ENCODE data around the gene FLAD1. TPM values are rescaled to one million over a fixed set of nuclear protein-coding genes. Genes with fewer than 3 reads are reported as not detected.

FLAD1 gene
- total and polyA plus RNA-seq, 2 donors (not counting 1 experiment from before 2014, with no cell fraction given): 11.8 to 24.9 TPM

DNA sequence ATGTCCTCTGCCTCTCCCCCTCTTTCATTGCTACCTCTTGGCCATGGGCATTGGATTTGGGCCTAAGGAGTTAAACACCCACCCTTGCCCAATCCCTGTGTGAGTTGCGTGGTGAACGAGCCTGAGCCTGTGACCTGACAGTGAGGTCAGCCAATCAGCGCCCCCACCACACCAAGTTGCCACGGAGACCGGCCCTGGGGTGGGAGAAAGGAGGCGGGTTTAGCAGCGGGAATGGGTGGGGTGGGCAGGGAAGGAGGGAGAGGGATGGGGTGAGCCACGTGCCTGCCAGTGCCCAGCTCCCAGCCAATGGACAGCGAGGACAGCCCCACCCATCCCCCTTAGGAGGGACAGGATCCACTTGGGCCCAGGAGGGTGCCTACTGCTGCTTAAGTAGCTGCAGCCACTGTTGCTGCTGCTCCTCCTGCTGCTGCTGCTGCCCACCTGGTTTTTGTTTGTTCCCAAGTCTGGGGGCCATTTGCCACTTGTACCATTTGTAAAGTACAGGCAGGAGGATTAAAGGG is 28.9 kb downstream of the FLAD1 start:
- TF ChIP-seq, protein P1, sequence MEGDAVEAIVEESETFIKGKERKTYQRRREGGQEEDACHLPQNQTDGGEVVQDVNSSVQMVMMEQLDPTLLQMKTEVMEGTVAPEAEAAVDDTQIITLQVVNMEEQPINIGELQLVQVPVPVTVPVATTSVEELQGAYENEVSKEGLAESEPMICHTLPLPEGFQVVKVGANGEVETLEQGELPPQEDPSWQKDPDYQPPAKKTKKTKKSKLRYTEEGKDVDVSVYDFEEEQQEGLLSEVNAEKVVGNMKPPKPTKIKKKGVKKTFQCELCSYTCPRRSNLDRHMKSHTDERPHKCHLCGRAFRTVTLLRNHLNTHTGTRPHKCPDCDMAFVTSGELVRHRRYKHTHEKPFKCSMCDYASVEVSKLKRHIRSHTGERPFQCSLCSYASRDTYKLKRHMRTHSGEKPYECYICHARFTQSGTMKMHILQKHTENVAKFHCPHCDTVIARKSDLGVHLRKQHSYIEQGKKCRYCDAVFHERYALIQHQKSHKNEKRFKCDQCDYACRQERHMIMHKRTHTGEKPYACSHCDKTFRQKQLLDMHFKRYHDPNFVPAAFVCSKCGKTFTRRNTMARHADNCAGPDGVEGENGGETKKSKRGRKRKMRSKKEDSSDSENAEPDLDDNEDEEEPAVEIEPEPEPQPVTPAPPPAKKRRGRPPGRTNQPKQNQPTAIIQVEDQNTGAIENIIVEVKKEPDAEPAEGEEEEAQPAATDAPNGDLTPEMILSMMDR (conservative IDR thresholded peaks at IDR 0.05 in 1 of 2, IDR thresholded peaks at IDR 0.05 in 1 of 2; ENCODE audit: low read depth in 1 of 2, low read length in 2 of 2): no peak
- TF ChIP-seq EZH2 (IDR thresholded peaks at IDR 0.05; ENCODE audit: low read length, missing control alignments): no peak
- no peak overlapping the region for H3K9ac ChIP-seq (ENCODE audit: insufficient read depth, low read length)
- peaks cover 7% of the 10 kb centered on the region for H3K36me3 ChIP-seq (ENCODE audit: control insufficient read depth, insufficient read depth, low read length)
- H3K4me2 ChIP-seq (ENCODE audit: extremely low read depth, insufficient read depth, low read length): no peak overlapping the region
- DNase-seq (ENCODE audit: low read depth in 2 of 2): peak; percentile 28 to 88
- H4K20me1 ChIP-seq (ENCODE audit: control insufficient read depth, extremely low read depth, insufficient read depth, low read length): no peaks in the 10 kb centered on the region
- peaks cover under 1% of the 10 kb centered on the region for H3K79me2 ChIP-seq (ENCODE audit: control insufficient read depth, insufficient read depth, low read length)
- no peak overlapping the region for H3K4me3 ChIP-seq (replicated peaks in 1 of 4; ENCODE audit: control extremely low read depth in 1 of 4, insufficient read depth in 1 of 4, low read depth in 3 of 4, low read length in 4 of 4)
- H2AFZ ChIP-seq (ENCODE audit: low read length): no peak overlapping the region
- H3K9me3 ChIP-seq (ENCODE audit: control insufficient read depth, insufficient read depth, low read depth, low read length): no peaks in the 10 kb centered on the region
- H3K27ac ChIP-seq (ENCODE audit: insufficient read depth, low read length): no peak overlapping the region
- H3K27me3 ChIP-seq (ENCODE audit: control insufficient read depth, insufficient read depth, low read length): no peaks in the 10 kb centered on the region
- H3K4me1 ChIP-seq (ENCODE audit: control insufficient read depth, extremely low read depth, insufficient read depth, low read length): peaks cover 2% of the 10 kb centered on the region

DNA sequence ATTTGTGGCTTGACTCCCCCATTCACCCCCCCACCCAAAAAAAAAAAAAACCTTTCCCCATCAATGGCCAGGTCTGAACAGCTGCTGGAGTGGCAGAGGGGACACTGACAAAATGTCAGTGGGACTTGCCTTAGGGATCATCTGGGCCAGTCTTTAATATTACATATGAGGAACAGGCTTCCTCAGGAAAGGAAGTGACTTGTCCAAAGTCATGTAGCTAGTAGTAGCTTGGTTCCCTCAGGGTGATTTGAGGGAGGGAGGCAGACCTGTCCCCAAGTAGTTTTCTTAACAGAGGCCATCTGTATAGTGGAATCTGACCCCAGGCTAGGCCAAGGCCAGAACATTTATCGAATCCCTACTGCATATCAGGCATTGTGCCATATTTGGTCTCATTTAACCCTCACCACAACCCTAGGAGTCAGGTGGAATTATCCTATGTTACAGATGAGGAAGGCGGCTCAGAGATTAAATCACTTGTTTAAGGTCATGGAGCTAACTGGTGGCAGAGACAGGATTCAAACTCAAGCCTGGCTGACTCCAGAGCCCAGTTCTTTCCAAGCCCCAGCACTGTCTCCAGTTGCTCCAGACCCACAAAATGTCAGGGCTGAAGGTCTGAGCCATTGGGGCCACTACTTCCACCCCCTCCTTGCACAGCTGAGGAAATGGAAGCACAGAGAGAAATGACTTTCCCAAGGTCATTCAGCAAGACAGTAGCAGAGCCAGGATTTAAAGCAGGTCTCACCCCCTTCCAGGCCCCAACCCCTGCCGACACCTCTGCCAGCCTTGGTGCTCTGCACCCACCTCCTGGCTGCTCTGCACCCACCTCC is 29.8 kb downstream of the FLAD1 start:
- no peak for DNase-seq (ENCODE audit: low read depth in 2 of 2)
- TF ChIP-seq EZH2 (IDR thresholded peaks at IDR 0.05; ENCODE audit: low read length, missing control alignments): no peak
- TF ChIP-seq, protein P1 (conservative IDR thresholded peaks at IDR 0.05 in 1 of 2, IDR thresholded peaks at IDR 0.05 in 1 of 2; ENCODE audit: low read depth in 1 of 2, low read length in 2 of 2): no peak
- H2AFZ ChIP-seq (ENCODE audit: low read length): no peak overlapping the region

DNA sequence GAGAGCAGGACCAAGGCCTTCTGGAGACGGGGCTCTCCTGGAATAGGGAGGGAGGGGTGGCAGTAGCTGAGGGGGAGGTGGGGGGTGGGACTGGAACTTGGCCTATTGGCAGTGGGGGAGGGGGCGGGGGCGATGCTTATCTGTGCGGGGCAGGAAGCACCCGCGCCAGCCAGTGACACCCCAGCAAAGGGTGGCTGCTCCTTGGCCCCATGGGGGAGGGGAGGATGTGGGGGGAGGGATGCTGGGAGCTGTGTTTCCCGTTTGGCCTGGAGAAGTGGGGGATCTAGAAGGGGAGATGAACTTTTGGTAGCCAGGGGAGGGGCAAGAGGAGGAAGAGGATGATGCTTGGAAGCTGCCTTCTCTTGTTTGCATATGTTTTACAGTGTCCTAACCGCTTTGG is 30.5 kb downstream of the FLAD1 start:
- TF ChIP-seq, protein P1 (conservative IDR thresholded peaks at IDR 0.05 in 1 of 2, IDR thresholded peaks at IDR 0.05 in 1 of 2; ENCODE audit: low read depth in 1 of 2, low read length in 2 of 2): no peak
- no peak for TF ChIP-seq EZH2 (IDR thresholded peaks at IDR 0.05; ENCODE audit: low read length, missing control alignments)

More for the DNA sequence above, 29.8 kb downstream of the FLAD1 start:
- Histone ChIP-seq H3K36me3 (ENCODE audit: control insufficient read depth, insufficient read depth, low read length) (peaks cover 7% of the 10 kb centered on the region), H3K79me2 (ENCODE audit: control insufficient read depth, insufficient read depth, low read length) (no peaks in the 10 kb centered on the region), H3K4me2 (ENCODE audit: extremely low read depth, insufficient read depth, low read length) (no peak overlapping the region), H3K9ac (ENCODE audit: insufficient read depth, low read length) (no peak overlapping the region), H4K20me1 (ENCODE audit: control insufficient read depth, extremely low read depth, insufficient read depth, low read length) (no peaks in the 10 kb centered on the region), H3K27ac (ENCODE audit: insufficient read depth, low read length) (no peak overlapping the region), H3K4me1 (ENCODE audit: control insufficient read depth, extremely low read depth, insufficient read depth, low read length) (peaks cover 7% of the 10 kb centered on the region), H3K27me3 (ENCODE audit: control insufficient read depth, insufficient read depth, low read length) (no peaks in the 10 kb centered on the region), H3K9me3 (ENCODE audit: control insufficient read depth, insufficient read depth, low read depth, low read length) (no peaks in the 10 kb centered on the region), H3K4me3 (replicated peaks in 1 of 4; ENCODE audit: control extremely low read depth in 1 of 4, insufficient read depth in 1 of 4, low read depth in 3 of 4, low read length in 4 of 4) (no peak overlapping the region)

More for the DNA sequence above, 30.5 kb downstream of the FLAD1 start:
- H4K20me1 ChIP-seq (ENCODE audit: control insufficient read depth, extremely low read depth, insufficient read depth, low read length): no peaks in the 10 kb centered on the region
- H3K4me2 ChIP-seq (ENCODE audit: extremely low read depth, insufficient read depth, low read length): no peak overlapping the region
- no peak overlapping the region for H3K27ac ChIP-seq (ENCODE audit: insufficient read depth, low read length)
- no peaks in the 10 kb centered on the region for H3K27me3 ChIP-seq (ENCODE audit: control insufficient read depth, insufficient read depth, low read length)
- H3K36me3 ChIP-seq (ENCODE audit: control insufficient read depth, insufficient read depth, low read length): peaks cover 7% of the 10 kb centered on the region
- H3K79me2 ChIP-seq (ENCODE audit: control insufficient read depth, insufficient read depth, low read length): no peaks in the 10 kb centered on the region
- H3K4me3 ChIP-seq (replicated peaks in 1 of 4; ENCODE audit: control extremely low read depth in 1 of 4, insufficient read depth in 1 of 4, low read depth in 3 of 4, low read length in 4 of 4): no peak overlapping the region
- H2AFZ ChIP-seq (ENCODE audit: low read length): no peak overlapping the region
- H3K9ac ChIP-seq (ENCODE audit: insufficient read depth, low read length): no peak overlapping the region
- DNase-seq (ENCODE audit: low read depth in 2 of 2): no peak
- peaks cover 11% of the 10 kb centered on the region for H3K4me1 ChIP-seq (ENCODE audit: control insufficient read depth, extremely low read depth, insufficient read depth, low read length)
- no peaks in the 10 kb centered on the region for H3K9me3 ChIP-seq (ENCODE audit: control insufficient read depth, insufficient read depth, low read depth, low read length)

Measured in fibroblast of lung (primary cell).